Measurements from ENCODE around the gene CD300LF.

DNA sequence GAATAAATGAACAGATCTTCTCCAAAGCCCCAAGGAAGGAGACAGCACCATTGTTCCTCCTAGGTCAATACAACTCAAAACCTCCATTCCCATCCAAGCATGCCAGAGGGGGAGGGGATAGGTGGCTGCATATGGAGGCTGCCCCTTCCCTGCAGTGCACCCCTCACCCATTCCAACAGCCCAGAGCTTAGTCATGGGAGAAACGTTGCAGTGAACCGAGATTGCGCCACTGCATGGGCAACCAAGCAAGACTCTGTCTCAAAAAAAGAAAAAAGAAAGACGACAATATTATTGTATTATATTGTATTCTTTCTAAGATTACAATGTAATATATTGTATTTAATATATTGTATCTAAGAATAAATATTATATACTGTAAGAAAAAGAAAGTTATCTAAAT, 52.8 kb downstream of the CD300LF start:
- TF ChIP-seq POLR2AphosphoS5 (IDR thresholded peaks at IDR 0.05; ENCODE audit: low read depth, low read length): no peak
- no peak for TF ChIP-seq SIN3A (IDR thresholded peaks at IDR 0.05; ENCODE audit: borderline replicate concordance, insufficient read depth, low read length)
- TF ChIP-seq TAF1 (IDR thresholded peaks at IDR 0.05; ENCODE audit: borderline replicate concordance, insufficient read depth, low read length): no peak
- TF ChIP-seq FOXP2 (optimal IDR thresholded peaks at IDR 0.05; ENCODE audit: borderline replicate concordance, extremely low read depth, extremely low read length, insufficient read depth): no peak
- TF ChIP-seq, protein P1, sequence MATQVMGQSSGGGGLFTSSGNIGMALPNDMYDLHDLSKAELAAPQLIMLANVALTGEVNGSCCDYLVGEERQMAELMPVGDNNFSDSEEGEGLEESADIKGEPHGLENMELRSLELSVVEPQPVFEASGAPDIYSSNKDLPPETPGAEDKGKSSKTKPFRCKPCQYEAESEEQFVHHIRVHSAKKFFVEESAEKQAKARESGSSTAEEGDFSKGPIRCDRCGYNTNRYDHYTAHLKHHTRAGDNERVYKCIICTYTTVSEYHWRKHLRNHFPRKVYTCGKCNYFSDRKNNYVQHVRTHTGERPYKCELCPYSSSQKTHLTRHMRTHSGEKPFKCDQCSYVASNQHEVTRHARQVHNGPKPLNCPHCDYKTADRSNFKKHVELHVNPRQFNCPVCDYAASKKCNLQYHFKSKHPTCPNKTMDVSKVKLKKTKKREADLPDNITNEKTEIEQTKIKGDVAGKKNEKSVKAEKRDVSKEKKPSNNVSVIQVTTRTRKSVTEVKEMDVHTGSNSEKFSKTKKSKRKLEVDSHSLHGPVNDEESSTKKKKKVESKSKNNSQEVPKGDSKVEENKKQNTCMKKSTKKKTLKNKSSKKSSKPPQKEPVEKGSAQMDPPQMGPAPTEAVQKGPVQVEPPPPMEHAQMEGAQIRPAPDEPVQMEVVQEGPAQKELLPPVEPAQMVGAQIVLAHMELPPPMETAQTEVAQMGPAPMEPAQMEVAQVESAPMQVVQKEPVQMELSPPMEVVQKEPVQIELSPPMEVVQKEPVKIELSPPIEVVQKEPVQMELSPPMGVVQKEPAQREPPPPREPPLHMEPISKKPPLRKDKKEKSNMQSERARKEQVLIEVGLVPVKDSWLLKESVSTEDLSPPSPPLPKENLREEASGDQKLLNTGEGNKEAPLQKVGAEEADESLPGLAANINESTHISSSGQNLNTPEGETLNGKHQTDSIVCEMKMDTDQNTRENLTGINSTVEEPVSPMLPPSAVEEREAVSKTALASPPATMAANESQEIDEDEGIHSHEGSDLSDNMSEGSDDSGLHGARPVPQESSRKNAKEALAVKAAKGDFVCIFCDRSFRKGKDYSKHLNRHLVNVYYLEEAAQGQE (IDR thresholded peaks at IDR 0.05; ENCODE audit: insufficient read depth in 1 of 2, low read depth in 2 of 2, low read length in 2 of 2): no peak
